ENCODE measurements around the gene FRMD4A. TPM values are rescaled to one million over a fixed set of nuclear protein-coding genes. Genes with fewer than 3 reads are reported as not detected.

FRMD4A gene
- total RNA-seq, 1 experiment from 2014 or later: 7.1 TPM

GRCh38 chr10:13847201-13847631, 483.5 kb downstream of the FRMD4A start:
- Histone ChIP-seq H3K9me2 (replicated peaks; ENCODE audit: low read length) (no peaks in the 10 kb centered on the region), H3K4me2 (ENCODE audit: low read length) (no peak overlapping the region), H3K4me3 (ENCODE audit: low read length) (no peak overlapping the region), H2AFZ (ENCODE audit: low read length) (no peak overlapping the region), H3K27ac (ENCODE audit: low read length) (no peak overlapping the region), H3K36me3 (ENCODE audit: low read depth, low read length) (no peaks in the 10 kb centered on the region), H3F3A (ENCODE audit: low read length, unreplicated experiment) (no peaks in the 10 kb centered on the region), H3K9ac (ENCODE audit: low read length) (no peak overlapping the region), H3K4me1 (ENCODE audit: insufficient read depth, low read length) (no peaks in the 10 kb centered on the region), H4K20me1 (ENCODE audit: low read length) (no peaks in the 10 kb centered on the region), H3K27me3 (ENCODE audit: low read length) (no peaks in the 10 kb centered on the region), H3K79me2 (ENCODE audit: low read length) (no peaks in the 10 kb centered on the region), H3K9me3 (ENCODE audit: low read length) (no peaks in the 10 kb centered on the region)
- ATAC-seq (no peak), DNase-seq (no peak)
- BruUV-seq (replicated peaks): no TSS peak
- TF ChIP-seq EZH2 (IDR thresholded peaks at IDR 0.05; ENCODE audit: low read length, unreplicated experiment) (no peak), EZH2phosphoT487 (IDR thresholded peaks at IDR 0.05; ENCODE audit: borderline replicate concordance, low read length) (no peak)
- intact Hi-C loops (cut with micrococcal nuclease): no loop called here
- CTCF ChIA-PET: no interaction called here
- POLR2A ChIA-PET (ENCODE audit: unreplicated experiment): no interaction called here

GRCh38 chr10:13845897-13846296, 484.8 kb downstream of the FRMD4A start:
- no peaks in the 10 kb centered on the region for H4K20me1 ChIP-seq (ENCODE audit: low read length)
- intact Hi-C loops (cut with micrococcal nuclease): no loop called here
- BruUV-seq (replicated peaks): no TSS peak
- no peaks in the 10 kb centered on the region for H3K27me3 ChIP-seq (ENCODE audit: low read length)
- ATAC-seq (no peak), DNase-seq (no peak)
- H3K9ac ChIP-seq (ENCODE audit: low read length): no peak overlapping the region
- H3K4me1 ChIP-seq (ENCODE audit: insufficient read depth, low read length): no peaks in the 10 kb centered on the region
- H3K79me2 ChIP-seq (ENCODE audit: low read length): no peaks in the 10 kb centered on the region
- TF ChIP-seq CTCF (conservative IDR thresholded peaks at IDR 0.05; ENCODE audit: low read depth, low read length) (no peak), EZH2 (IDR thresholded peaks at IDR 0.05; ENCODE audit: low read length, unreplicated experiment) (no peak), EZH2phosphoT487 (IDR thresholded peaks at IDR 0.05; ENCODE audit: borderline replicate concordance, low read length) (no peak)
- POLR2A ChIA-PET (ENCODE audit: unreplicated experiment): no interaction called here
- H3K4me3 ChIP-seq (ENCODE audit: low read length): no peak overlapping the region
- no peaks in the 10 kb centered on the region for H3K9me2 ChIP-seq (replicated peaks; ENCODE audit: low read length)
- CTCF ChIA-PET: no interaction called here
- H2AFZ ChIP-seq (ENCODE audit: low read length): no peak overlapping the region
- no peaks in the 10 kb centered on the region for H3K36me3 ChIP-seq (ENCODE audit: low read depth, low read length)
- H3K27ac ChIP-seq (ENCODE audit: low read length): no peak overlapping the region
- no peaks in the 10 kb centered on the region for H3K9me3 ChIP-seq (ENCODE audit: low read length)
- no peak overlapping the region for H3K4me2 ChIP-seq (ENCODE audit: low read length)
- H3F3A ChIP-seq (ENCODE audit: low read length, unreplicated experiment): no peaks in the 10 kb centered on the region

- intact Hi-C loops (cut with micrococcal nuclease): no loop called here
- CTCF ChIA-PET: no interaction called here
- Histone ChIP-seq H3K27me3 (ENCODE audit: low read length) (no peaks in the 10 kb centered on the region), H3K9me2 (replicated peaks; ENCODE audit: low read length) (no peaks in the 10 kb centered on the region), H3K4me1 (ENCODE audit: insufficient read depth, low read length) (peaks cover 5% of the 10 kb centered on the region; the same call in 1 of the 2 replicates), H3K36me3 (ENCODE audit: low read depth, low read length) (no peaks in the 10 kb centered on the region), H4K20me1 (ENCODE audit: low read length) (no peaks in the 10 kb centered on the region), H3K9me3 (ENCODE audit: low read length) (no peaks in the 10 kb centered on the region), H3K4me2 (ENCODE audit: low read length) (no peak overlapping the region), H2AFZ (ENCODE audit: low read length) (no peak overlapping the region), H3K79me2 (ENCODE audit: low read length) (no peaks in the 10 kb centered on the region), H3K27ac (ENCODE audit: low read length) (no peak overlapping the region), H3F3A (ENCODE audit: low read length, unreplicated experiment) (no peaks in the 10 kb centered on the region), H3K4me3 (ENCODE audit: low read length) (no peak overlapping the region), H3K9ac (ENCODE audit: low read length) (no peak overlapping the region)
- POLR2A ChIA-PET (ENCODE audit: unreplicated experiment): no interaction called here
- no TSS peak for BruUV-seq (replicated peaks)
- DNase-seq (no peak), ATAC-seq (no peak)
- TF ChIP-seq EZH2phosphoT487 (IDR thresholded peaks at IDR 0.05; ENCODE audit: borderline replicate concordance, low read length) (no peak), CTCF (conservative IDR thresholded peaks at IDR 0.05; ENCODE audit: low read depth, low read length) (no peak), EZH2 (IDR thresholded peaks at IDR 0.05; ENCODE audit: low read length, unreplicated experiment) (no peak)
These were observed 486.1 kb downstream of the FRMD4A start for GRCh38 chr10:13844651-13845050.
